NCI-H526 treated with DMSO at 0.1 percent for 48 hours (cell line): Measurements from ENCODE around the gene PRM2.
"Not testable (repeated sequence)": the region's sequence is repeated elsewhere in the genome, so short reads cannot be mapped to it uniquely, and the experiment has no call there.

Source experiments
- DNase-seq: peaks from one replicate; lab custom pipeline; 2025; lab: John Stamatoyannopoulos, UW

The PRM2 gene

GRCh38 chr16:11307639-11308492, 31.6 kb upstream of the PRM2 start:
- DNase-seq, result no peak

DNA sequence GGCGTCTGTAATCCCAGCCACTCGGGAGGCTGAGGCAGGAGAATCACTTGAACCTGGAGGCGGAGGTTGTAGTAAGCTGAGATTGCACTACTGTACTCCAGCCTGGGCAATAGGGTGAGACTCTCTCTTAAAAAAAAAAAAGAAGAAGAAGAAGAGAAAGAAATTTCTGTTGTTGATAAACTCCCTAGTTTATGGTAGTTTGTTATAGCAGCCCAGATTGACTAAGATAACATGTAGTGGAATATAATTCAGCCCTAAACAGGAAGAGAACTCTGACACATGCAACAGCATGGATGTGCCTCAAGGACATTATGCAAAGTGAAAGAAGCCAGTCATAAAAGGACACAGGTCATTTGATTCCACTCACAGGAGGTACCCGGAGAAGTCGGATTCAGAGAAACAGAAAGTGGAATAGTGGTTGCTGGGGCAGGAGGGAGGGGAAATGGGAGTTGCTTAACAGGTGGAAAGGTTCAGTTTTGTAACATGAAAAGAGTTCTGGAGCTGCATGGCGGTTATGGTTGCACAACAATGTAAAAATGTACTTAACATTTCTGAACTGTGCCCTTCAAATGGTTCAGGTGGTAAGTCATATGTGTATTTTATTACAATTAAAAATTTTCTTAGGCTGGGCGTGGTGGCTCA, 30.8 kb upstream of the PRM2 start:
- DNase-seq, result no peak

- DNase-seq, result no peak
These were observed 30.1 kb upstream of the PRM2 start for GRCh38 chr16:11306381-11306780.

- DNase-seq, result peak; percentile 53
These were observed 27.3 kb upstream of the PRM2 start for GRCh38 chr16:11303405-11304138.

DNA sequence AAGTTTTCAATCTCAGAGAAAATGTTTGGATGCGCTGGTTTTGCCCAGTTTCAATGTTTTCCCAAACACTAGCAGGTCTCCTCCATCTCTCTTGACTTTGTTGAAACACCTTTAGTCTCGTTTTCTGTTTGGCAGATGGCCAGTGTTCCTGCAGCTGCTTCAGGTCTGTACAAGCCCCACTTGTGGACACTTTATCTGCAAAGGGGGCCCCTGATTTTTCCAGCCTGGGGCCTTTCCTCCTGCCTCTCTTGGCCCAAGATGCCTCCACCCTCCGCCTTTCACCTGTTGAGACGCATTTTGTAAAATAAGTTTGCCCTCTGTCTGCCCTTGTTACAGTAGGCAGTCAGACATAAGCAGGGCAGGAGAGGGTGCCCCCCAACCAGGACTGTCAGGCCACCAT, 26.7 kb upstream of the PRM2 start:
- DNase-seq, result no peak

GRCh38 chr16:11301645-11302501, 25.6 kb upstream of the PRM2 start:
- no peak for DNase-seq

GRCh38 chr16:11300560-11300892, 24.2 kb upstream of the PRM2 start:
- no peak for DNase-seq

DNA sequence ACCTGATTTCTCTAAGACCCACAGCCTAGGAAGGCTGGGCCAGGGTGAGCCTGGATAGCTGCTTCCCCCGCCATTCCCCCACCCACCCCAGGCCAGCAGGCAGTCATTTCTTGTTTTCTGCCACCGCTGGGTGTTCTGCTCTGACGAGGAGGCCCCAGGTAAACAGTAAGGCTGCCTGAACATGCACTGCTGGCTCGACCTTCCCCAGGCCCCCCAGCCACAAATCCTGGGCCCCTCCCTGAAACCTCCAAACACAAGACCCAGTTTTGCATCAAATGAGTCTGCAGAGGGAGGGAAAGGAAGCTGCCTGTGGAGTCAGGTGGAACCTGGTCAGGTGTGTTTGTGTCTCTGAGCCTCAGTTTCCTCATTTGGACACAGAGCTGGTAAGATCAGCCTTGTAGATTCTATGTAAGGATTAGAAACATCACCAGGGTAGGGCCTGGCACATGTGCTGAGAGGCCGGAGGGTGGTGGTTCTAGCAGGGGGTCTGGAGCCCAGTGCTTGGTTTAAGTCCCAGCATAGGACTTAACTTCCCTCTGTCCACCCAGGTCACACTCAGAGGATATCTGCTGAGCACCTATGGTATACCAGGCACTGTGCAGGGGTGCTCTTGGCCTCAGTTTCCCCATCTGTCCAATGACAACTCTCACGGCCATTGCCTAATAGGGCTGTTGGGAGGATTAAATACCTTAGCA, 23.7 kb upstream of the PRM2 start:
- DNase-seq, result no peak

- DNase-seq, result not testable (repeated sequence)
These were observed 22.8 kb upstream of the PRM2 start for GRCh38 chr16:11298950-11299547.

GRCh38 chr16:11298143-11298900, 22.0 kb upstream of the PRM2 start:
- DNase-seq, result no peak

- peak; percentile 88 for DNase-seq
These were observed 21.3 kb upstream of the PRM2 start for GRCh38 chr16:11297492-11298142.

DNA sequence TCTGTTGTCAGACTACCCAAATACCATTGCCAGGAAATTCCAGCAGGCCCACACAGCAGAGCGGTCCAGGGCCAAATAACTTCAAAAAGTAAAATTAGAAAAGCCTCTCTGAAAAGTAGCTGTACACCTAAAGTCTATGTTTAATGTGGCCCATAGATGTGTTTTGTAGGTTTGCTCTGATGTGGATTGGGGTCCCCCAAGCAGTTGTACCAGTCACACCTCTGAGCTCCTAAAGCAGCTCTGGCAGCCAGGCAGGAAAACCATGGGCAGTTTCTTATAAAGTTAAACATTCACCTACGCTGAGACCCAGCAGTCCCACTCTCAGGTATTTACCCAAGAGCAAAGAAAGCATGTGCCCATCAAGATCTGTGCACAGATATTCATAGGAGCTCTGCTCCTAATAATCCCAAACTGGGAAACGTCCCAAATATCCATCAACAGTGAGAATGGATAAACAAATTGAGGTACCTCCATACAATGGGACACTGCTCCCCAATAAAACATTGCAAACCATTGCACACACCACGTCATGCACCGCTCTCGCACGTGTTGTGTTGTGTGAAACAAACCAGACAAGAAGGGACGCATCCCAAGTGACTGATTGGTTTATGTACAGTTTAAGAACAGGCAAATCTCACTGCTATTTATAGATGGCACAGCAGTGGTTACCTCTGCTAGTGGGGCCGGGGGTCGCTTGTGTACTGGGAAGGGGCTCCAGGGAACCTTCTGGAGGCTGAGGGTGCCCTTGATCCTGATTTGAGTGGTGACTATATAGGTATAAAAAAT, 20.6 kb upstream of the PRM2 start:
- peak; percentile 28 for DNase-seq

- DNase-seq, result no peak
These were observed 20.0 kb upstream of the PRM2 start for GRCh38 chr16:11296351-11296705.

DNA sequence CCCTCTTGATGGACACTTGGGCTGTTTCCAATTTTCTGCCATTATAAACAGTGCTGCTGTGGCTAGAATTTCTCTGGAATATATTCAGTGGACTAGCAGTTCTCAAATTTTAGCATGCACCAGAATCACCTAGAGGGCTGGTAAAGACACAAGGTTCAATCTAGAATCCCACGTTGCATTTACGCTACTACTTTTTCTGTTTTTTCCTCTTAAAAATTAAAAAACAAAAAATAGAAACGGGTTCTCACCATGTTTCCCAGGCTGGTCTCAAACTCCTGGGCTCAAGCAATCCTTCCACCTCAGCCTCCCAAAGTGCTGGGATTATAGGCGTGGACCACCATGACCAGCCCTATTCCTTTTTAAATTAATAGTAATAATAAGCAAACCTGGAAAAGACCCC, 19.4 kb upstream of the PRM2 start:
- DNase-seq, result no peak

DNA sequence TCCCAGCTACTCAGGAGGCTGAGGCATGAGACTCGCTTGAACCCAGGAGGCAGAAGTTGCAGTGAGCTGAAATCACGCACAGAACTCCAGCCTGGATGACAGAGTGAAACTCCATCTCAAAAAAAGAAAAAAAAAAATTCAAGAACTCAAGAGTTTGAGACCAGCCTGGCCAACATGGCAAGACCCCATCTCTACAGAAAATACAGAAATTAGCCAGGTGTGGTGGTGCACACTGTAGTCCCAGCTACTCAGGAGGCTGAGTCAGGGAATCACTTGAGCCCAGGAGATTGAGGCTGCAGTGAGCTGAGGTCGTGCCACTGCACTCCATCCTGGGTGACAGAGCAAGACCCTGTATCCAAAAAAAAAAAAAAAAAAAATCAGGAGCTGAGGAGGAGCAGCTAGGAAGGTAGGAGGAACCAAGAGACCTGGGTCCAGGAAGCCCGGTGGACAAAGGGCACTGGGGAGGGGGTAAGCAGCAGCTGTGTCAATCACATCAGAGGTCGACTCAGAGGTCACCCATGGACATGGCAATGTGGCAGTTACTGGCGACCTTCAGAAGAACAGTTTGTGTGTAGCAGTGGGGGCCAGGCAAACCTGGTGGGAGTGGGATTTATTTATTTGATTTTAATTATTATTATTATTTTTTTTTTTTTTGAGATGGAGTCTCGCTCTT, 15.9 kb upstream of the PRM2 start:
- no peak for DNase-seq

DNA sequence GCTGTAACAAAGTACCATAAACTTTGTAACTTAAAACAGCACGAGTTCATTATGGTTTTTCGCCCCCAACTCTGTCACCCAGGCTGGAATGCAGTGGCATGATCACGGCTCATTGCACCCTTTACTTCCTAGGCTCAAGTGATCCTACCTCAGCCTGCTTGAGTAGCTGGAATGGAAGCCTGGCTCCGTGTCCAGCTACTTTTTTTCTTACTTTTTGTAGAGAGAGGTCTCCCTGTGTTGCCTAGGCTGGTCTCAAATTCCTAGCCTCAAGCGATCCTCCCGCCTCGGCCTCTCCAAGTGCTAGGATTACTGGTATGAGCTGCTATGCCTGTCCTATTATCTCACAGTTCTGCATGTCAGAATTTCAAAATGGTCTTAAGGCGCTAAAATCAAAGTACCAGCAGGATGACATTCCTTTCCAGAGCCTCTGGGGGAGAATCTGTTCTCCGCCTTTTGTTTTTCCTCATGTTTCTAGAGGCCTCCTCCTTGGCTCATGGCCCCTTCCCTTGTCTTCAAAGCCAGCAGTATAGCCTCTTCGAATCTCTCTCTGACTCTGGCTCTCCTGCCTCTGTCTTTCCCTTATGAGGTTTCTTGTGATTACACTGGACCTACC, 14.9 kb upstream of the PRM2 start:
- no peak for DNase-seq

- DNase-seq, result no peak
These were observed 14.0 kb upstream of the PRM2 start for GRCh38 chr16:11290102-11290893.
